ENCODE results near the gene LRRC36.

- TF ChIP-seq ZNF282 (CRISPR knock-in tag; IDR thresholded peaks at IDR 0.05) (no peak), ZNF584 (CRISPR knock-in tag; IDR thresholded peaks at IDR 0.05; ENCODE audit: low read depth) (no peak), EP300 (IDR thresholded peaks at IDR 0.05; ENCODE audit: low read length) (no peak), NEUROD1 (IDR thresholded peaks at IDR 0.05; ENCODE audit: borderline replicate concordance, low read depth, low read length, partially characterized antibody) (no peak), BDP1 (IDR thresholded peaks at IDR 0.05; ENCODE audit: insufficient read depth, insufficient read length) (no peak), GMEB1 (CRISPR knock-in tag; IDR thresholded peaks at IDR 0.05) (no peak), E4F1 (CRISPR knock-in tag; IDR thresholded peaks at IDR 0.05; ENCODE audit: borderline replicate concordance) (no peak), HLTF (IDR thresholded peaks at IDR 0.05) (no peak), ZBTB7A (IDR thresholded peaks at IDR 0.05; ENCODE audit: borderline replicate concordance, control insufficient read depth, low read depth, low read length) (no peak), GABPA (tag; conservative IDR thresholded peaks at IDR 0.05; ENCODE audit: low read depth) (no peak)
Measured at GRCh38 chr16:67370661-67371060, 44.0 kb downstream of the LRRC36 start.

All from K562 (cell line).